Endothelial cell of umbilical vein (primary cell): Measurements from ENCODE around the gene CMPK2. TPM values are rescaled to one million over a fixed set of nuclear protein-coding genes. Genes with fewer than 3 reads are reported as not detected.

Experiments used
- BruUV-seq: library from RNA; stranded (reverse); fragments of 400-500 nt; replicated peaks from 2 replicates; lab custom pipeline; 2021; lab: Mats Ljungman, UMichigan
- CTCF ChIA-PET: fragments of 300-600, 350-600 bp; sonication (Branson Sonifier 250); formaldehyde crosslinking; loops from one replicate; lab custom pipeline; 2021; ENCODE audit warnings: antibody characterized with exemption, inconsistent platforms; lab: Charles Lee
- POLR2A ChIA-PET: fragments of 300-600, 350-600 bp; sonication (Branson Sonifier 250); formaldehyde crosslinking; loops from one replicate; lab custom pipeline; 2021; ENCODE audit warnings: antibody characterized with exemption, inconsistent platforms; lab: Charles Lee
- DNase-seq: peaks from one replicate; pipeline ENCODE4 v3.0.0-alpha.2; 2011; ENCODE audit warnings: low read depth, low spot score
- FAIRE-seq: peaks from 2 replicates; lab custom pipeline; 2011; peaks lifted over from hg19 to GRCh38; lab: Jason Lieb, UNC
- H2AFZ ChIP-seq: 2 replicates; pipeline ENCODE4 v1.6.0; 2012; ENCODE audit warnings: low read depth, low read length, control low read depth, inconsistent platforms
- H3K27ac ChIP-seq: 2 replicates; pipeline ENCODE4 v1.5.1; 2011; ENCODE audit warnings: low read depth, mild to moderate bottlenecking, control low read depth, low read length, moderate library complexity; ENCODE audit not compliant: insufficient read depth
- H3K27me3 ChIP-seq, 2 experiments: 2 replicates each; pipeline versions ENCODE4 v1.6.0 to v1.6.1; 2011; ENCODE audit warnings: low read length in 2 of 2, mixed read lengths in 1 of 2; ENCODE audit not compliant: control insufficient read depth in 2 of 2, insufficient read depth in 2 of 2
- H3K36me3 ChIP-seq, 2 experiments: 2 replicates in 1 of 2; 3 replicates in 1 of 2; pipeline ENCODE4 v1.5.1; 2011; ENCODE audit warnings: low read length in 2 of 2, mild to moderate bottlenecking in 1 of 2, moderate library complexity in 1 of 2; ENCODE audit not compliant: control insufficient read depth in 2 of 2, insufficient read depth in 2 of 2; ENCODE audit errors: extremely low read depth in 1 of 2
- H3K4me1 ChIP-seq: 3 replicates; pipeline ENCODE4 v1.5.1; 2011; ENCODE audit warnings: mild to moderate bottlenecking, low read length; ENCODE audit not compliant: control insufficient read depth, insufficient read depth; ENCODE audit errors: extremely low read depth
- H3K4me2 ChIP-seq: 2 replicates; pipeline ENCODE4 v1.6.1; 2011; ENCODE audit warnings: low read length, control low read depth, mixed read lengths; ENCODE audit not compliant: insufficient read depth
- H3K4me3 ChIP-seq, 3 experiments: fragments of 200-600 bp in 1 of 3; sonication (generic), shearing (Covaris generic) in 1 of 3; replicated peaks in 1 of 3; 2 replicates each; pipeline ENCODE4 v1.5.1; 2011 to 2016; ENCODE audit warnings: control low read depth in 3 of 3, low read length in 3 of 3, mild to moderate bottlenecking in 2 of 3, inconsistent platforms in 1 of 3, low read depth in 1 of 3, moderate library complexity in 1 of 3; ENCODE audit not compliant: insufficient read depth in 1 of 3
- H3K79me2 ChIP-seq: 2 replicates; pipeline ENCODE4 v1.6.0; 2012; ENCODE audit warnings: low read length, inconsistent platforms; ENCODE audit not compliant: control insufficient read depth, insufficient read depth
- H3K9ac ChIP-seq: replicated peaks from 2 replicates; pipeline ENCODE3; 2011; ENCODE audit warnings: low read length, control low read depth; ENCODE audit not compliant: insufficient read depth; ENCODE audit errors: extremely low read depth
- H3K9me1 ChIP-seq: replicated peaks from 3 replicates; pipeline ENCODE4 v1.6.0; 2011; ENCODE audit warnings: mild to moderate bottlenecking, low read length; ENCODE audit not compliant: control insufficient read depth, insufficient read depth; ENCODE audit errors: extremely low read depth
- H3K9me3 ChIP-seq: replicated peaks from 2 replicates; pipeline ENCODE4 v1.5.1; 2012; ENCODE audit warnings: low read length, inconsistent platforms; ENCODE audit not compliant: control insufficient read depth, insufficient read depth
- H4K20me1 ChIP-seq: replicated peaks from 2 replicates; pipeline ENCODE3; 2011; ENCODE audit warnings: mild to moderate bottlenecking, low read length; ENCODE audit not compliant: control insufficient read depth, insufficient read depth; ENCODE audit errors: extremely low read depth
- EZH2 ChIP-seq: IDR thresholded peaks from 2 replicates; pipeline ENCODE4 v1.6.1; 2012; ENCODE audit warnings: borderline replicate concordance, low read depth, mild to moderate bottlenecking, moderate library complexity, low read length, inconsistent platforms; ENCODE audit not compliant: severe bottlenecking
- FOS ChIP-seq: IDR thresholded peaks from 2 replicates; pipeline ENCODE4 v1.6.1; 2011; ENCODE audit warnings: mild to moderate bottlenecking, low read length, moderate library complexity, borderline replicate concordance; ENCODE audit not compliant: insufficient read depth
- GATA2 ChIP-seq: IDR thresholded peaks from 2 replicates; pipeline ENCODE4 v1.7.0; 2011; ENCODE audit warnings: low read depth, mild to moderate bottlenecking, moderate library complexity, mixed read lengths, low read length; ENCODE audit not compliant: insufficient read length, insufficient read depth
- JUN ChIP-seq: IDR thresholded peaks from 2 replicates; pipeline ENCODE4 v1.6.1; 2011; ENCODE audit warnings: borderline replicate concordance, low read depth; ENCODE audit not compliant: insufficient read length, insufficient read depth
- MAX ChIP-seq: IDR thresholded peaks from 2 replicates; pipeline ENCODE4 v1.6.1; 2011; ENCODE audit not compliant: insufficient read depth, insufficient read length
- MYC ChIP-seq: IDR thresholded peaks from one replicate; pipeline ENCODE4 v1.6.1; 2011; ENCODE audit warnings: mild to moderate bottlenecking, low read depth, low read length
- POLR2A ChIP-seq: IDR thresholded peaks from 2 replicates; pipeline ENCODE4 v1.6.1; 2012; ENCODE audit warnings: low read depth, mild to moderate bottlenecking, control low read depth, low read length
- POLR2AphosphoS5 ChIP-seq: IDR thresholded peaks from 2 replicates; pipeline ENCODE4 v1.6.1; 2012; ENCODE audit warnings: low read depth, mild to moderate bottlenecking, control low read depth, low read length, moderate library complexity; ENCODE audit not compliant: insufficient read depth
- dilution Hi-C: fragments of 300-500 bp; cut with MboI; formaldehyde crosslinking; loops from one replicate; pipeline ENCODE4 v1.15.0; 2019; ENCODE audit warnings: low sequenced_read_pairs; ENCODE audit not compliant: extremely low pct_ligation_motif_present
- intact Hi-C: fragments of 100-400 bp; cut with micrococcal nuclease; formaldehyde crosslinking; loops from one replicate; pipeline ENCODE4 v1.10.0; 2022
- polyA plus RNA-seq, 4 experiments: library from polyadenylated mRNA; depleted of rRNA in 3 of 4; stranded (reverse) in 3 of 4; unstranded in 1 of 4; fragments of >200 nt; gene quantifications; 2 replicates each; pipeline versions ENCODE4 v1.2.1 to v1.2.3, GENCODE V29; 2011 to 2012; ENCODE audit warnings: missing spikeins in 1 of 4
- total RNA-seq: library from RNA; stranded (reverse); gene quantifications from 2 replicates; pipeline ENCODE4 v1.2.3, GENCODE V29; 2021
- TF ChIP-seq, protein P1 (sequence below), 2 donors: IDR thresholded peaks; 1 replicate in 1 of 2; 2 replicates in 1 of 2; pipeline ENCODE4 v1.5.1; 2011; ENCODE audit warnings: low read length in 2 of 2, mild to moderate bottlenecking in 2 of 2, moderate library complexity in 2 of 2, control low read depth in 1 of 2, inconsistent platforms in 1 of 2, low read depth in 1 of 2; ENCODE audit not compliant: insufficient read depth in 1 of 2; ENCODE audit errors: extremely low read depth in 1 of 2

The CMPK2 gene
- total and polyA plus RNA-seq, 2 donors (not counting 3 experiments of a cell fraction or from before 2014, with no cell fraction given) = 0.15 to 0.69 TPM

DNA sequence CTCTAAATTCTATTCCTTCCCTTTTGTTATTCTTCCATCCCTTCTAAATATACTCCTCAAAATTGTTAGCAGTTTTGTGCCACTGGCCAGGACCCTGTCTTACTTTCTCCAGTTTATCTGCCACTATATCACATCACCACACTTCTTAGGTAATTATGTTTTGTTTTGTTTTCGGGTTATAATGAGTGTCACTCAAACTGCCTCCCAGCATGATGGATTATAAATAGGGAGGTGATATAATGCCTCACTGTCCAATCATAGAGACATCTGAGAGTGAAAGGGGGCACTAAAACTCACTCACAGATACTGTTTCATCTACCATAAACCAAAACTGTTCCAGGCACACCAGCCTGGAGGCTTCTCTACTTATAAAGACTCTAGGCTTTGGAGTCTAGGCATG lies 15.3 kb upstream of the CMPK2 start:
- no peaks in the 10 kb centered on the region for H3K9me1 ChIP-seq
- no peaks in the 10 kb centered on the region for H4K20me1 ChIP-seq
- no TSS peak for BruUV-seq
- intact Hi-C loops (no loop called here), dilution Hi-C loops (no loop called here)
- no peaks in the 10 kb centered on the region for H3K36me3 ChIP-seq
- POLR2A ChIA-PET = no interaction called here
- no peak overlapping the region for H3K4me2 ChIP-seq
- FAIRE-seq (no peak), DNase-seq (no peak)
- no peak overlapping the region for H3K4me3 ChIP-seq
- CTCF ChIA-PET = no interaction called here
- no peaks in the 10 kb centered on the region for H3K9me3 ChIP-seq
- no peak overlapping the region for H3K9ac ChIP-seq
- no peak overlapping the region for H2AFZ ChIP-seq
- H3K27ac ChIP-seq = no peak overlapping the region
- peaks cover 2 to 8% of the 10 kb centered on the region in 2 experiments for H3K27me3 ChIP-seq
- no peaks in the 10 kb centered on the region for H3K4me1 ChIP-seq
- no peaks in the 10 kb centered on the region for H3K79me2 ChIP-seq
- TF ChIP-seq JUN = no peak
- no peak for TF ChIP-seq GATA2
- TF ChIP-seq POLR2A = no peak
- no peak for TF ChIP-seq MYC
- no peak for TF ChIP-seq MAX
- no peak for TF ChIP-seq POLR2AphosphoS5
- no peak for TF ChIP-seq FOS
- no peak for TF ChIP-seq EZH2
- TF ChIP-seq, protein P1, sequence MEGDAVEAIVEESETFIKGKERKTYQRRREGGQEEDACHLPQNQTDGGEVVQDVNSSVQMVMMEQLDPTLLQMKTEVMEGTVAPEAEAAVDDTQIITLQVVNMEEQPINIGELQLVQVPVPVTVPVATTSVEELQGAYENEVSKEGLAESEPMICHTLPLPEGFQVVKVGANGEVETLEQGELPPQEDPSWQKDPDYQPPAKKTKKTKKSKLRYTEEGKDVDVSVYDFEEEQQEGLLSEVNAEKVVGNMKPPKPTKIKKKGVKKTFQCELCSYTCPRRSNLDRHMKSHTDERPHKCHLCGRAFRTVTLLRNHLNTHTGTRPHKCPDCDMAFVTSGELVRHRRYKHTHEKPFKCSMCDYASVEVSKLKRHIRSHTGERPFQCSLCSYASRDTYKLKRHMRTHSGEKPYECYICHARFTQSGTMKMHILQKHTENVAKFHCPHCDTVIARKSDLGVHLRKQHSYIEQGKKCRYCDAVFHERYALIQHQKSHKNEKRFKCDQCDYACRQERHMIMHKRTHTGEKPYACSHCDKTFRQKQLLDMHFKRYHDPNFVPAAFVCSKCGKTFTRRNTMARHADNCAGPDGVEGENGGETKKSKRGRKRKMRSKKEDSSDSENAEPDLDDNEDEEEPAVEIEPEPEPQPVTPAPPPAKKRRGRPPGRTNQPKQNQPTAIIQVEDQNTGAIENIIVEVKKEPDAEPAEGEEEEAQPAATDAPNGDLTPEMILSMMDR (IDR thresholded peaks at IDR 0.05; ENCODE audit: extremely low read depth in 1 of 2, insufficient read depth in 1 of 2, low read depth in 1 of 2, low read length in 2 of 2) = no peak
